ENCODE data around the gene CAV2. TPM values are rescaled to one million over a fixed set of nuclear protein-coding genes. Genes with fewer than 3 reads are reported as not detected.

CAV2 gene
- total and polyA plus RNA-seq, 2 donors (not counting 1 experiment from before 2014, with no cell fraction given), result 119 to 288 TPM

DNA sequence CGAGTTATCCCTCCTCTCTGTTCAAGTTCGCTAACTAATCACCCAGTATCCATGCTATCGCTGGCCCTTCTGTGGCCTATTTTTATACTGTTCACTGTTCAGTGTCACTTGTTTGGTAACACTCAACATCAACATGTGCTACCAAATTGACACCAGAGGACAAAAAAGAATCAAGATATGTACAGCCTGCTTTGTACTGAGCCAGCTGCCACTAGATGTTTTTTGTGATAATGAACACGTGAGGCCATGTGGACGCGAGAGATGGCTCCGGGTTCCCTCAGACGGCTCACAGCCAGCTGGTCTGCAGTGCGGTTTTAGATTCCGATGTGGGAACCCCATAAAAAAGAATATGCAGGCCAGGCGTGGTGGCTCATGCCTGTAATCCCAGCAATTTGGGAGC lies 46.5 kb downstream of the CAV2 start:
- H3K9me3 ChIP-seq (ENCODE audit: control insufficient read depth, insufficient read depth, low read depth, low read length), result no peaks in the 10 kb centered on the region
- no peak overlapping the region for H2AFZ ChIP-seq (ENCODE audit: low read length)
- peaks cover 41% of the 10 kb centered on the region for H3K4me1 ChIP-seq (ENCODE audit: control insufficient read depth, extremely low read depth, insufficient read depth, low read length)
- H3K4me3 ChIP-seq (replicated peaks in 1 of 4; ENCODE audit: control extremely low read depth in 1 of 4, insufficient read depth in 1 of 4, low read depth in 3 of 4, low read length in 4 of 4), result no peak overlapping the region
- TF ChIP-seq EZH2 (IDR thresholded peaks at IDR 0.05; ENCODE audit: low read length, missing control alignments) (no peak), CTCF (conservative IDR thresholded peaks at IDR 0.05 in 1 of 2, IDR thresholded peaks at IDR 0.05 in 1 of 2; ENCODE audit: low read depth in 1 of 2, low read length in 2 of 2) (no peak)
- no peak overlapping the region for H3K4me2 ChIP-seq (ENCODE audit: extremely low read depth, insufficient read depth, low read length)
- no peaks in the 10 kb centered on the region for H3K27me3 ChIP-seq (ENCODE audit: control insufficient read depth, insufficient read depth, low read length)
- peaks cover 1% of the 10 kb centered on the region for H4K20me1 ChIP-seq (ENCODE audit: control insufficient read depth, extremely low read depth, insufficient read depth, low read length)
- no peak overlapping the region for H3K9ac ChIP-seq (ENCODE audit: insufficient read depth, low read length)
- peak overlapping the region; percentile 30 for H3K27ac ChIP-seq (ENCODE audit: insufficient read depth, low read length)
- H3K79me2 ChIP-seq (ENCODE audit: control insufficient read depth, insufficient read depth, low read length), result peaks cover 93% of the 10 kb centered on the region
- no peak for DNase-seq (ENCODE audit: low read depth in 2 of 2)
- peaks cover 10% of the 10 kb centered on the region for H3K36me3 ChIP-seq (ENCODE audit: control insufficient read depth, insufficient read depth, low read length)

GRCh38 chr7:116546916-116547315 lies 47.4 kb downstream of the CAV2 start:
- Histone ChIP-seq H3K4me3 (replicated peaks in 1 of 4; ENCODE audit: control extremely low read depth in 1 of 4, insufficient read depth in 1 of 4, low read depth in 3 of 4, low read length in 4 of 4) (no peak overlapping the region), H3K4me1 (ENCODE audit: control insufficient read depth, extremely low read depth, insufficient read depth, low read length) (peaks cover 34% of the 10 kb centered on the region), H3K36me3 (ENCODE audit: control insufficient read depth, insufficient read depth, low read length) (peaks cover 12% of the 10 kb centered on the region), H3K27me3 (ENCODE audit: control insufficient read depth, insufficient read depth, low read length) (no peaks in the 10 kb centered on the region), H3K9ac (ENCODE audit: insufficient read depth, low read length) (no peak overlapping the region), H3K79me2 (ENCODE audit: control insufficient read depth, insufficient read depth, low read length) (peaks cover 93% of the 10 kb centered on the region), H3K9me3 (ENCODE audit: control insufficient read depth, insufficient read depth, low read depth, low read length) (no peaks in the 10 kb centered on the region), H3K4me2 (ENCODE audit: extremely low read depth, insufficient read depth, low read length) (no peak overlapping the region), H3K27ac (ENCODE audit: insufficient read depth, low read length) (peak overlapping the region; percentile 30), H4K20me1 (ENCODE audit: control insufficient read depth, extremely low read depth, insufficient read depth, low read length) (peaks cover 1% of the 10 kb centered on the region), H2AFZ (ENCODE audit: low read length) (no peak overlapping the region)
- TF ChIP-seq CTCF (conservative IDR thresholded peaks at IDR 0.05 in 1 of 2, IDR thresholded peaks at IDR 0.05 in 1 of 2; ENCODE audit: low read depth in 1 of 2, low read length in 2 of 2), result no peak
- DNase-seq (ENCODE audit: low read depth in 2 of 2), result peak; percentile 27 to 43

DNA sequence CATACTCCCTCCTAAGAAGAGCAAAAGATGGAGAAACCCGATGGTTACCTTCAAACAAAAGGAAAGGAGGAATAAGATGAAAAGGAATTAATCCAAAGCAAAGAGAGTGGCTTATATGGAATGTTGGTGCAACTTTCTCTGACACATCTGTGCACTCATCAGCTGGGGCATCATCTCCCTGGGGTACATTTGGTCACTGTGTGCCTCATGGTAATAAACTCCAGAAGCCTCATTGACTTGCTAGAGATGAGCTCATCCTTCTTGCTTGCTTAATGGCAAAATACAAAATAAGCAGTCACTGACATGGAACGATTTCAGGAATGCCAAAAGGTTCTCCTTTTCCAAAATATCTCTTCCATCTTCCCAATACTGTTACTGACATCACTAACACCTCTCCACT lies 47.8 kb downstream of the CAV2 start:
- peaks cover 10% of the 10 kb centered on the region for H3K36me3 ChIP-seq (ENCODE audit: control insufficient read depth, insufficient read depth, low read length)
- H3K4me2 ChIP-seq (ENCODE audit: extremely low read depth, insufficient read depth, low read length), result no peak overlapping the region
- no peaks in the 10 kb centered on the region for H3K27me3 ChIP-seq (ENCODE audit: control insufficient read depth, insufficient read depth, low read length)
- H3K4me3 ChIP-seq (replicated peaks in 1 of 4; ENCODE audit: control extremely low read depth in 1 of 4, insufficient read depth in 1 of 4, low read depth in 3 of 4, low read length in 4 of 4), result no peak overlapping the region
- H3K9ac ChIP-seq (ENCODE audit: insufficient read depth, low read length), result no peak overlapping the region
- H3K9me3 ChIP-seq (ENCODE audit: control insufficient read depth, insufficient read depth, low read depth, low read length), result no peaks in the 10 kb centered on the region
- H3K27ac ChIP-seq (ENCODE audit: insufficient read depth, low read length), result peak overlapping the region; percentile 30
- peak; percentile 34 to 50 for DNase-seq (ENCODE audit: low read depth in 2 of 2)
- peaks cover 93% of the 10 kb centered on the region for H3K79me2 ChIP-seq (ENCODE audit: control insufficient read depth, insufficient read depth, low read length)
- no peak overlapping the region for H2AFZ ChIP-seq (ENCODE audit: low read length)
- peaks cover 34% of the 10 kb centered on the region for H3K4me1 ChIP-seq (ENCODE audit: control insufficient read depth, extremely low read depth, insufficient read depth, low read length)
- TF ChIP-seq CTCF (conservative IDR thresholded peaks at IDR 0.05 in 1 of 2, IDR thresholded peaks at IDR 0.05 in 1 of 2; ENCODE audit: low read depth in 1 of 2, low read length in 2 of 2) (no peak), EZH2 (IDR thresholded peaks at IDR 0.05; ENCODE audit: low read length, missing control alignments) (no peak)
- H4K20me1 ChIP-seq (ENCODE audit: control insufficient read depth, extremely low read depth, insufficient read depth, low read length), result peaks cover 1% of the 10 kb centered on the region
